Gastrocnemius medialis (tissue), 4 donors: ENCODE measurements around the gene CMKLR1.

Experiments used
- POLR2A ChIP-seq, 2 donors: fragments of 450-650 bp; IDR thresholded peaks; one replicate each; pipeline ENCODE4 v1.6.1; 2017; ENCODE audit warnings: antibody characterized with exemption in 2 of 2, mild to moderate bottlenecking in 2 of 2, moderate library complexity in 2 of 2
- TF ChIP-seq, protein P1 (sequence below), 5 experiments: fragments of 450-650 bp in 3 of 5; fragments of 200-600 bp in 2 of 5; sonication (generic) in 2 of 5; IDR thresholded peaks in 4 of 5; conservative IDR thresholded peaks in 1 of 5; 1 replicate in 4 of 5; 2 replicates in 1 of 5; pipeline ENCODE4 v1.5.1; 2016 to 2019; ENCODE audit warnings: antibody characterized with exemption in 5 of 5, mild to moderate bottlenecking in 3 of 5, moderate library complexity in 3 of 5

DNA sequence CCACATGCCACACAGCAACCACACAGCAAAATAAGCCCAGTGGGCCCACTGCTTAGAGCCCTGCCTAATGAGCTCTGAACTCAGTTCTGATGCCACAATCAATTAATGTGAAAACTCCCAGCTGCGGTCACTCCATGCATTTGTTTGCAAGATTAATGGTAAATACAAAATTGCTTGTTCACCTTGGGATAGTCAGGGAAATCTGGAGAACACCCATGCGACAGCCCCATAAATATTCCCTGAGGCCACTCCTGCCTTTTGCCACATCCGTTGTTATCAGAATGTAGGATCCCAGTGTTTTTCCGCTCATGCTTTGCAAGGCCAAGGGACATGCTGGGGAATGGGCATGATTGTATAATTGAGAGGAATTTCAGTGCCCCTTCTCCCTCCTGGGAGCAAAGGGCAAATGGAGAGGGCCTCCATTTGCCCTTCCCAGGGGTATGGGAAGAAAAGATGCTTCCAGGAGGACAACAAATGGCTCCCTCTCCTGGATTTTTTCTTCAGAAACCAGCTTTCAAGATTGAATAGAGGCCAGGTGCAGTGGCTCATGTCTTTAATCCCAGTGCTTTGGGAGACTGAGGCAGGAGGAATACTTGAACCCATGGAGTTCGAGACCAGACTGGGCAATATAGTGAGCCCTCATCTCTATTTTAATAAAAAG is 30.8 kb upstream of the CMKLR1 start:
- TF ChIP-seq, protein P1, sequence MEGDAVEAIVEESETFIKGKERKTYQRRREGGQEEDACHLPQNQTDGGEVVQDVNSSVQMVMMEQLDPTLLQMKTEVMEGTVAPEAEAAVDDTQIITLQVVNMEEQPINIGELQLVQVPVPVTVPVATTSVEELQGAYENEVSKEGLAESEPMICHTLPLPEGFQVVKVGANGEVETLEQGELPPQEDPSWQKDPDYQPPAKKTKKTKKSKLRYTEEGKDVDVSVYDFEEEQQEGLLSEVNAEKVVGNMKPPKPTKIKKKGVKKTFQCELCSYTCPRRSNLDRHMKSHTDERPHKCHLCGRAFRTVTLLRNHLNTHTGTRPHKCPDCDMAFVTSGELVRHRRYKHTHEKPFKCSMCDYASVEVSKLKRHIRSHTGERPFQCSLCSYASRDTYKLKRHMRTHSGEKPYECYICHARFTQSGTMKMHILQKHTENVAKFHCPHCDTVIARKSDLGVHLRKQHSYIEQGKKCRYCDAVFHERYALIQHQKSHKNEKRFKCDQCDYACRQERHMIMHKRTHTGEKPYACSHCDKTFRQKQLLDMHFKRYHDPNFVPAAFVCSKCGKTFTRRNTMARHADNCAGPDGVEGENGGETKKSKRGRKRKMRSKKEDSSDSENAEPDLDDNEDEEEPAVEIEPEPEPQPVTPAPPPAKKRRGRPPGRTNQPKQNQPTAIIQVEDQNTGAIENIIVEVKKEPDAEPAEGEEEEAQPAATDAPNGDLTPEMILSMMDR (IDR thresholded peaks at IDR 0.05 in 4 of 5, conservative IDR thresholded peaks at IDR 0.05 in 1 of 5) = no peak
- no peak for TF ChIP-seq POLR2A (IDR thresholded peaks at IDR 0.05)
